H1 (cell line): Measurements from ENCODE around the gene SLC16A9. TPM values are rescaled to one million over a fixed set of nuclear protein-coding genes. Genes with fewer than 3 reads are reported as not detected.

ENCODE experiments used
- CTCF ChIA-PET: fragments of 300-600 bp; sonication (Branson Sonifier 250); formaldehyde crosslinking; loops from one replicate; lab custom pipeline; 2021; ENCODE audit not compliant: partially characterized antibody; lab: Charles Lee
- POLR2A ChIA-PET: fragments of 300-600 bp; sonication (Branson Sonifier 250); formaldehyde crosslinking; loops from one replicate; lab custom pipeline; 2021; ENCODE audit warnings: inconsistent platforms; ENCODE audit not compliant: partially characterized antibody; lab: Charles Lee
- DNase-seq, 2 experiments: peaks; one replicate each; pipeline versions ENCODE4 v3.0.0 to v3.0.0-alpha.2; 2010 to 2022; ENCODE audit warnings: low spot score in 2 of 2, low read depth in 1 of 2, mixed read lengths in 1 of 2
- FAIRE-seq: peaks from 2 replicates; lab custom pipeline; 2011; peaks lifted over from hg19 to GRCh38; lab: Jason Lieb, UNC
- H2AFZ ChIP-seq: 2 replicates; pipeline ENCODE4 v1.8.1; 2012; ENCODE audit warnings: low read length, inconsistent platforms
- H2AK5ac ChIP-seq: 2 replicates; pipeline ENCODE4 v1.6.1; 2013; ENCODE audit warnings: low read depth, low read length
- H2BK120ac ChIP-seq: replicated peaks from 2 replicates; pipeline ENCODE3; 2013; ENCODE audit warnings: low read depth, low read length, inconsistent platforms
- H2BK12ac ChIP-seq: 2 replicates; pipeline ENCODE4 v1.6.1; 2013; ENCODE audit warnings: low read depth, low read length
- H2BK15ac ChIP-seq: 2 replicates; pipeline ENCODE4 v1.6.1; 2013; ENCODE audit warnings: low read length
- H2BK20ac ChIP-seq: 2 replicates; pipeline ENCODE4 v1.6.1; 2013; ENCODE audit warnings: low read length
- H2BK5ac ChIP-seq: 2 replicates; pipeline ENCODE4 v1.6.1; 2013; ENCODE audit warnings: low read depth, low read length
- H3K14ac ChIP-seq: 2 replicates; pipeline ENCODE4 v1.6.1; 2013; ENCODE audit warnings: inconsistent platforms; ENCODE audit not compliant: insufficient read length
- H3K18ac ChIP-seq: 2 replicates; pipeline ENCODE4 v1.6.1; 2013; ENCODE audit warnings: low read length; ENCODE audit errors: extremely low read depth
- H3K23ac ChIP-seq: 2 replicates; pipeline ENCODE4 v1.6.1; 2013; ENCODE audit warnings: inconsistent platforms; ENCODE audit not compliant: insufficient read length
- H3K23me2 ChIP-seq: 2 replicates; pipeline ENCODE4 v1.6.1; 2013; ENCODE audit warnings: low read depth, low read length
- H3K27ac ChIP-seq: 2 replicates; pipeline ENCODE4 v1.6.1; 2011; ENCODE audit warnings: low read depth, low read length, inconsistent platforms
- H3K27me3 ChIP-seq, 4 experiments: replicated peaks in 1 of 4; 1 replicate in 1 of 4; 2 replicates in 3 of 4; pipeline versions ENCODE4 v1.6.1 to v1.8.1; 2011 to 2013; ENCODE audit warnings: low read length in 3 of 4, mild to moderate bottlenecking in 3 of 4, inconsistent platforms in 2 of 4, mixed read lengths in 2 of 4, moderate library complexity in 1 of 4; ENCODE audit not compliant: control insufficient read depth in 3 of 4, insufficient read depth in 3 of 4; ENCODE audit errors: extremely low read depth in 1 of 4
- H3K36me3 ChIP-seq, 4 experiments: 2 replicates each; pipeline versions ENCODE4 v1.6.1 to v1.8.1; 2011 to 2013; ENCODE audit warnings: mild to moderate bottlenecking in 4 of 4, low read length in 3 of 4, moderate library complexity in 2 of 4, control low read depth in 1 of 4, inconsistent platforms in 1 of 4; ENCODE audit not compliant: insufficient read depth in 4 of 4, control insufficient read depth in 2 of 4
- H3K4ac ChIP-seq: replicated peaks from 2 replicates; pipeline ENCODE3; 2013; ENCODE audit warnings: low read length, low read depth, mixed read lengths, inconsistent platforms; ENCODE audit not compliant: insufficient read length
- H3K4me1 ChIP-seq, 4 experiments: replicated peaks in 1 of 4; 1 replicate in 1 of 4; 2 replicates in 3 of 4; pipeline versions ENCODE4 v1.6.1 to v1.8.1; 2011 to 2013; ENCODE audit warnings: low read length in 3 of 4, inconsistent platforms in 2 of 4, mixed read lengths in 1 of 4; ENCODE audit not compliant: insufficient read depth in 4 of 4, control insufficient read depth in 3 of 4
- H3K4me2 ChIP-seq, 2 experiments: 2 replicates each; pipeline versions ENCODE4 v1.6.1 to v1.8.1; 2011 to 2013; ENCODE audit warnings: low read depth in 2 of 2, low read length in 2 of 2, control low read depth in 1 of 2, inconsistent platforms in 1 of 2, mild to moderate bottlenecking in 1 of 2; ENCODE audit not compliant: insufficient read depth in 1 of 2
- H3K4me3 ChIP-seq, 4 experiments: fragments of 200-600, 300-600 bp in 1 of 4; sonication (generic), shearing (Covaris generic), sonication (Bioruptor Twin) in 1 of 4; 2 replicates each; pipeline versions ENCODE4 v1.5.1 to v1.8.1; 2011 to 2016; ENCODE audit warnings: low read length in 4 of 4, low read depth in 3 of 4, control low read depth in 2 of 4, inconsistent platforms in 2 of 4, mild to moderate bottlenecking in 2 of 4, mixed read lengths in 1 of 4, moderate library complexity in 1 of 4; ENCODE audit not compliant: insufficient read depth in 2 of 4; ENCODE audit errors: extremely low read depth in 1 of 4
- H3K56ac ChIP-seq: replicated peaks from 2 replicates; pipeline ENCODE3; 2013; ENCODE audit warnings: low read depth, mild to moderate bottlenecking, mixed read lengths, low read length, inconsistent platforms; ENCODE audit not compliant: insufficient read length
- H3K79me1 ChIP-seq: 2 replicates; pipeline ENCODE4 v1.6.1; 2013; ENCODE audit warnings: low read depth, low read length, control low read depth
- H3K79me2 ChIP-seq, 2 experiments: 2 replicates each; pipeline versions ENCODE4 v1.6.1 to v1.8.1; 2012 to 2013; ENCODE audit warnings: low read length in 2 of 2, mild to moderate bottlenecking in 2 of 2, inconsistent platforms in 1 of 2; ENCODE audit not compliant: insufficient read depth in 2 of 2, control insufficient read depth in 1 of 2
- H3K9ac ChIP-seq, 4 experiments: replicated peaks in 1 of 4; 1 replicate in 1 of 4; 2 replicates in 3 of 4; pipeline versions ENCODE4 v1.6.1 to v1.8.1; 2011 to 2013; ENCODE audit warnings: low read depth in 3 of 4, low read length in 3 of 4, control low read depth in 2 of 4, mild to moderate bottlenecking in 2 of 4, moderate library complexity in 2 of 4, inconsistent platforms in 1 of 4; ENCODE audit errors: extremely low read depth in 1 of 4
- H3K9me3 ChIP-seq, 2 experiments: 2 replicates each; pipeline versions ENCODE4 v1.6.1 to v1.8.1; 2012 to 2013; ENCODE audit warnings: mild to moderate bottlenecking in 2 of 2, moderate library complexity in 2 of 2, control low read depth in 1 of 2, inconsistent platforms in 1 of 2, low read depth in 1 of 2, low read length in 1 of 2, mixed read lengths in 1 of 2; ENCODE audit not compliant: insufficient read depth in 2 of 2
- H4K20me1 ChIP-seq, 2 experiments: replicated peaks in 1 of 2; 2 replicates each; pipeline versions ENCODE3 to v1.8.1; 2011 to 2013; ENCODE audit warnings: inconsistent platforms in 2 of 2, low read length in 2 of 2, mild to moderate bottlenecking in 1 of 2; ENCODE audit not compliant: insufficient read depth in 2 of 2, control insufficient read depth in 1 of 2
- H4K5ac ChIP-seq: 2 replicates; pipeline ENCODE4 v1.6.1; 2013; ENCODE audit warnings: low read length, low read depth, mixed read lengths, inconsistent platforms; ENCODE audit not compliant: insufficient read length
- H4K8ac ChIP-seq: 2 replicates; pipeline ENCODE4 v1.8.0; 2013; ENCODE audit warnings: mild to moderate bottlenecking, moderate library complexity, low read length, inconsistent platforms; ENCODE audit not compliant: insufficient read depth; ENCODE audit errors: extremely low read depth
- H4K91ac ChIP-seq: replicated peaks from 2 replicates; pipeline ENCODE3; 2013; ENCODE audit warnings: low read length, mixed read lengths, inconsistent platforms; ENCODE audit not compliant: insufficient read length
- ASH2L ChIP-seq: fragments of 200-600, 300-600 bp; sonication (generic); IDR thresholded peaks from one replicate; pipeline ENCODE4 v1.7.1; 2017; ENCODE audit warnings: low read length
- ATF2 ChIP-seq: IDR thresholded peaks from 2 replicates; pipeline ENCODE4 v1.6.1; 2012; ENCODE audit warnings: low read length, inconsistent platforms
- CHD2 ChIP-seq: IDR thresholded peaks from 2 replicates; pipeline ENCODE4 v1.6.1; 2012; ENCODE audit warnings: low read length, improper control_type of control experiment
- EP300 ChIP-seq, 2 experiments: IDR thresholded peaks; 1 replicate in 1 of 2; 2 replicates in 1 of 2; pipeline ENCODE4 v1.6.1; 2011 to 2012; ENCODE audit warnings: low read depth in 2 of 2, low read length in 2 of 2, mild to moderate bottlenecking in 2 of 2, borderline replicate concordance in 1 of 2, inconsistent platforms in 1 of 2, moderate library complexity in 1 of 2
- EZH2 ChIP-seq: fragments of 200-600 bp; sonication (generic); IDR thresholded peaks from 2 replicates; pipeline ENCODE4 v1.7.1; 2012; ENCODE audit warnings: low read depth, mild to moderate bottlenecking, moderate library complexity, low read length, inconsistent platforms; ENCODE audit not compliant: severe bottlenecking
- FOSL1 ChIP-seq: IDR thresholded peaks from 2 replicates; pipeline ENCODE4 v1.6.1; 2011; ENCODE audit warnings: mild to moderate bottlenecking, low read depth, low read length, moderate library complexity; ENCODE audit not compliant: insufficient read depth
- GABPA ChIP-seq: IDR thresholded peaks from 2 replicates; pipeline ENCODE4 v1.6.1; 2011; ENCODE audit warnings: mild to moderate bottlenecking, low read length, moderate library complexity, borderline replicate concordance; ENCODE audit not compliant: insufficient read depth
- GTF2F1 ChIP-seq: IDR thresholded peaks from 2 replicates; pipeline ENCODE4 v1.6.1; 2012; ENCODE audit warnings: low read depth, low read length, improper control_type of control experiment, borderline replicate concordance
- HDAC2 ChIP-seq, 2 experiments: fragments of 300-600 bp in 1 of 2; sonication (generic) in 1 of 2; IDR thresholded peaks; 2 replicates each; pipeline ENCODE4 v1.6.1; 2011 to 2012; ENCODE audit warnings: low read depth in 2 of 2, low read length in 2 of 2, mild to moderate bottlenecking in 2 of 2, moderate library complexity in 2 of 2, borderline replicate concordance in 1 of 2, inconsistent platforms in 1 of 2
- POLR2AphosphoS5 ChIP-seq: IDR thresholded peaks from 2 replicates; pipeline ENCODE4 v1.6.1; 2011; ENCODE audit warnings: low read depth, low read length
- POU5F1 ChIP-seq: IDR thresholded peaks from 2 replicates; pipeline ENCODE4 v1.6.1; 2011; ENCODE audit warnings: low read depth, mild to moderate bottlenecking, low read length, moderate library complexity
- TAF7 ChIP-seq: optimal IDR thresholded peaks from 2 replicates; pipeline ENCODE3; 2011; ENCODE audit warnings: low read depth, mild to moderate bottlenecking, inconsistent platforms, low read length, moderate library complexity, borderline replicate concordance
- WGBS, 2 experiments: shearing (Covaris generic) in 1 of 2; methylation state at CpG; one replicate each; pipeline versions ENCODE4 v1.1.6 to v1.1.7; 2013 to 2015; ENCODE audit warnings: low lambda C conversion rate in 2 of 2, mixed read lengths in 2 of 2, inconsistent platforms in 1 of 2, low coverage in 1 of 2, missing lambda C conversion rate in 1 of 2; ENCODE audit not compliant: insufficient replicate concordance in 2 of 2, insufficient coverage in 1 of 2, insufficient read length in 1 of 2; ENCODE audit errors: extremely low coverage in 1 of 2, missing lambda C conversion rate in 1 of 2; 5-methylcytosine and 5-hydroxymethylcytosine counted together
- polyA plus RNA-seq, 7 experiments: library from polyadenylated mRNA; depleted of rRNA in 3 of 7; stranded (reverse) in 5 of 7; unstranded in 2 of 7; fragments of >200 nt in 5 of 7; fragments of 200-250 nt in 2 of 7; gene quantifications; 1 replicate in 5 of 7; 2 replicates in 1 of 7; 4 replicates in 1 of 7; pipeline versions ENCODE4 v1.2.1 to v1.2.3, GENCODE V29; 2011 to 2013; ENCODE audit warnings: missing spikeins in 2 of 7, mixed read lengths in 2 of 7
- total RNA-seq: library from RNA; stranded (reverse); fragmentation: NEBNext Ultra II Directional; extraction: Animal tissue kit (Norgen Biotek cat#: 25700); gene quantifications from 2 replicates; pipeline ENCODE4 v1.2.1, GENCODE V29; 2021

The SLC16A9 gene
- total and polyA plus RNA-seq, 2 of the 8 experiments (the other 6 are each of a cell fraction or from before 2014, with no cell fraction given) = 11.2 to 20.5 TPM

GRCh38 chr10:59684006-59684405, 25.6 kb downstream of the SLC16A9 start:
- H3K23ac ChIP-seq = no peak overlapping the region
- no peaks in the 10 kb centered on the region for H3K79me1 ChIP-seq
- H4K5ac ChIP-seq = no peak overlapping the region
- H3K4ac ChIP-seq = no peak overlapping the region
- ChIA-PET CTCF (interaction anchor here (2.5 kb wide), 1 partner anchor 51 kb away, joined by 9 read pairs; no protein-coding TSS in a partner anchor), POLR2A (interaction anchor here (0.6 kb wide), 1 partner anchor 1469 kb away, joined by 5 read pairs; no protein-coding TSS in a partner anchor)
- H3K79me2 ChIP-seq = no peaks in the 10 kb centered on the region
- H2BK15ac ChIP-seq = no peak overlapping the region
- no peak overlapping the region for H3K9ac ChIP-seq
- H3K14ac ChIP-seq = no peak overlapping the region
- no peaks in the 10 kb centered on the region for H3K23me2 ChIP-seq
- H2BK20ac ChIP-seq = no peak overlapping the region
- H4K8ac ChIP-seq = no peak overlapping the region
- H3K36me3 ChIP-seq = peaks cover 0 to 15% (median 6%) of the 10 kb centered on the region in 4 experiments; a peak in 3 of 8 replicates
- no peak overlapping the region for H3K4me3 ChIP-seq
- no peak overlapping the region for H3K18ac ChIP-seq
- H2AK5ac ChIP-seq = no peak overlapping the region
- no peaks in the 10 kb centered on the region for H3K27me3 ChIP-seq
- H3K4me1 ChIP-seq = no peaks in the 10 kb centered on the region; a peak in 1 of 7 replicates
- H4K91ac ChIP-seq = no peak overlapping the region
- no peak overlapping the region for H3K4me2 ChIP-seq
- H2BK12ac ChIP-seq = no peak overlapping the region
- no peak for DNase-seq
- no peak for FAIRE-seq
- H2BK5ac ChIP-seq = no peak overlapping the region
- H3K9me3 ChIP-seq = no peaks in the 10 kb centered on the region
- WGBS, 2 experiments = 92% methylated on average over 5 of the region's 5 CpGs; no CpG with 5 or more reads in 1 of the 2 experiments
- no peak overlapping the region for H2BK120ac ChIP-seq
- H2AFZ ChIP-seq = no peak overlapping the region
- no peak overlapping the region for H3K27ac ChIP-seq
- H3K56ac ChIP-seq = no peak overlapping the region
- H4K20me1 ChIP-seq = no peaks in the 10 kb centered on the region
- TF ChIP-seq EP300 (IDR thresholded peaks at IDR 0.05; ENCODE audit: borderline replicate concordance in 1 of 2, low read depth in 2 of 2, low read length in 2 of 2) (no peak), ATF2 (no peak), POLR2AphosphoS5 (no peak), TAF7 (no peak), ASH2L (no peak), CHD2 (no peak), HDAC2 (IDR thresholded peaks at IDR 0.05; ENCODE audit: borderline replicate concordance in 1 of 2, low read depth in 2 of 2, low read length in 2 of 2) (no peak), POU5F1 (no peak), GABPA (no peak), EZH2 (no peak), GTF2F1 (no peak), FOSL1 (no peak)
